Keratinocyte (primary cell): ENCODE data around the gene NIPAL4. TPM values are rescaled to one million over a fixed set of nuclear protein-coding genes. Genes with fewer than 3 reads are reported as not detected.

Experiments
- DNase-seq: peaks from one replicate; pipeline ENCODE4 v3.0.0-alpha.2; 2011; ENCODE audit warnings: low read depth, missing footprints, low spot score
- FAIRE-seq: peaks from 2 replicates; lab custom pipeline; 2011; peaks lifted over from hg19 to GRCh38; lab: Jason Lieb, UNC
- H2AFZ ChIP-seq: 2 replicates; pipeline ENCODE4 v1.6.0; 2012; ENCODE audit warnings: low read length, control low read depth, inconsistent platforms; ENCODE audit not compliant: control insufficient read depth
- H3K27ac ChIP-seq: 2 replicates; pipeline ENCODE4 v1.5.1; 2011; ENCODE audit warnings: low read length; ENCODE audit not compliant: control insufficient read depth, insufficient read depth
- H3K27me3 ChIP-seq: 3 replicates; pipeline ENCODE4 v1.6.0; 2011; ENCODE audit warnings: low read length; ENCODE audit not compliant: control insufficient read depth, insufficient read depth; ENCODE audit errors: extremely low read depth
- H3K36me3 ChIP-seq, 2 experiments: 2 replicates in 1 of 2; 3 replicates in 1 of 2; pipeline ENCODE4 v1.5.1; 2011; ENCODE audit warnings: low read length in 2 of 2, mild to moderate bottlenecking in 1 of 2; ENCODE audit not compliant: control insufficient read depth in 2 of 2, insufficient read depth in 2 of 2; ENCODE audit errors: extremely low read depth in 1 of 2
- H3K4me1 ChIP-seq: 3 replicates; pipeline ENCODE4 v1.5.1; 2011; ENCODE audit warnings: low read length; ENCODE audit not compliant: control insufficient read depth, insufficient read depth; ENCODE audit errors: extremely low read depth
- H3K4me2 ChIP-seq: 3 replicates; pipeline ENCODE4 v1.6.0; 2011; ENCODE audit warnings: low read depth, low read length; ENCODE audit not compliant: control insufficient read depth, insufficient read depth; ENCODE audit errors: extremely low read depth
- H3K4me3 ChIP-seq, 3 experiments: fragments of 200-600 bp in 1 of 3; sonication (generic) in 1 of 3; 2 replicates in 2 of 3; 3 replicates in 1 of 3; pipeline ENCODE4 v1.5.1; 2011 to 2016; ENCODE audit warnings: low read length in 3 of 3, mild to moderate bottlenecking in 3 of 3, control low read depth in 2 of 3, inconsistent platforms in 1 of 3, low read depth in 1 of 3, mixed read lengths in 1 of 3, mixed run types in 1 of 3, moderate library complexity in 1 of 3; ENCODE audit not compliant: control insufficient read depth in 2 of 3, insufficient read depth in 2 of 3; ENCODE audit errors: extremely low read depth in 1 of 3
- H3K79me2 ChIP-seq: 2 replicates; pipeline ENCODE4 v1.6.0; 2012; ENCODE audit warnings: low read length; ENCODE audit not compliant: control insufficient read depth, insufficient read depth
- H3K9ac ChIP-seq: 3 replicates; pipeline ENCODE4 v1.6.0; 2011; ENCODE audit warnings: low read length; ENCODE audit not compliant: control insufficient read depth, insufficient read depth; ENCODE audit errors: extremely low read depth
- H3K9me1 ChIP-seq: 3 replicates; pipeline ENCODE4 v1.6.0; 2011; ENCODE audit warnings: low read length; ENCODE audit not compliant: control insufficient read depth, insufficient read depth; ENCODE audit errors: extremely low read depth
- H3K9me3 ChIP-seq: 2 replicates; pipeline ENCODE4 v1.5.1; 2012; ENCODE audit warnings: low read depth, low read length; ENCODE audit not compliant: control insufficient read depth
- H4K20me1 ChIP-seq: 3 replicates; pipeline ENCODE4 v1.6.0; 2011; ENCODE audit warnings: low read length; ENCODE audit not compliant: control insufficient read depth, insufficient read depth; ENCODE audit errors: extremely low read depth
- CTCF ChIP-seq, 3 experiments: IDR thresholded peaks in 1 of 3; conservative IDR thresholded peaks in 1 of 3; optimal IDR thresholded peaks in 1 of 3; 2 replicates in 2 of 3; 3 replicates in 1 of 3; pipeline versions ENCODE3 to v1.5.1; 2011; ENCODE audit warnings: low read length in 3 of 3, mild to moderate bottlenecking in 3 of 3, moderate library complexity in 2 of 3, control low read depth in 1 of 3, inconsistent platforms in 1 of 3; ENCODE audit not compliant: insufficient read depth in 2 of 3; ENCODE audit errors: extremely low read depth in 1 of 3
- EZH2 ChIP-seq: IDR thresholded peaks from one replicate; pipeline ENCODE4 v1.6.1; 2012; ENCODE audit warnings: inconsistent platforms, mild to moderate bottlenecking, low read length, moderate library complexity
- dilution Hi-C: fragments of 300-500 bp; cut with MboI; formaldehyde crosslinking; loops from one replicate; pipeline ENCODE4 v1.7.0; 2020; ENCODE audit warnings: low sequenced_read_pairs; ENCODE audit not compliant: extremely low pct_ligation_motif_present
- polyA plus RNA-seq, 5 experiments: library from polyadenylated mRNA; depleted of rRNA in 3 of 5; stranded (reverse) in 3 of 5; stranded (forward) in 1 of 5; unstranded in 1 of 5; fragments of >200 nt; gene quantifications; 1 replicate in 1 of 5; 2 replicates in 3 of 5; 3 replicates in 1 of 5; pipeline versions ENCODE4 v1.2.1 to v1.2.3, GENCODE V29; 2011 to 2012; ENCODE audit warnings: missing spikeins in 2 of 5, low read depth in 1 of 5, low replicate concordance in 1 of 5

NIPAL4 gene
- polyA plus RNA-seq, 1 donor (not counting 4 experiments of a cell fraction or from before 2014, with no cell fraction given), result 10.3 TPM

GRCh38 chr5:157492886-157493285 is 32.9 kb downstream of the NIPAL4 start:
- H3K4me3 ChIP-seq, result no peak overlapping the region
- H3K36me3 ChIP-seq, result peaks cover 2 to 31% of the 10 kb centered on the region in 2 experiments
- H2AFZ ChIP-seq, result no peak overlapping the region
- H3K27ac ChIP-seq, result no peak overlapping the region
- H3K4me2 ChIP-seq, result no peak overlapping the region
- no peak overlapping the region for H3K9ac ChIP-seq
- H4K20me1 ChIP-seq, result no peaks in the 10 kb centered on the region
- H3K9me3 ChIP-seq, result no peaks in the 10 kb centered on the region
- dilution Hi-C loops, result no loop called here
- H3K9me1 ChIP-seq, result no peaks in the 10 kb centered on the region
- no peaks in the 10 kb centered on the region for H3K79me2 ChIP-seq
- no peak for FAIRE-seq
- no peak for DNase-seq
- no peaks in the 10 kb centered on the region for H3K27me3 ChIP-seq
- no peaks in the 10 kb centered on the region for H3K4me1 ChIP-seq
- no peak for TF ChIP-seq EZH2

GRCh38 chr5:157494178-157494832 is 34.3 kb downstream of the NIPAL4 start:
- Histone ChIP-seq H3K9ac (no peak overlapping the region), H4K20me1 (no peaks in the 10 kb centered on the region), H3K27me3 (no peaks in the 10 kb centered on the region), H3K4me1 (no peaks in the 10 kb centered on the region), H3K9me3 (no peaks in the 10 kb centered on the region), H2AFZ (no peak overlapping the region), H3K36me3 (peaks cover 0 to 27% of the 10 kb centered on the region in 2 experiments), H3K79me2 (no peaks in the 10 kb centered on the region), H3K27ac (no peak overlapping the region), H3K4me2 (no peak overlapping the region), H3K9me1 (no peaks in the 10 kb centered on the region), H3K4me3 (no peak overlapping the region)
- no peak for DNase-seq
- TF ChIP-seq EZH2 (no peak), CTCF (optimal IDR thresholded peaks at IDR 0.05 in 1 of 3, IDR thresholded peaks at IDR 0.05 in 1 of 3, conservative IDR thresholded peaks at IDR 0.05 in 1 of 3; ENCODE audit: extremely low read depth in 1 of 3, insufficient read depth in 2 of 3, low read length in 3 of 3) (no peak)
- dilution Hi-C loops, result no loop called here
- no peak for FAIRE-seq

GRCh38 chr5:157496864-157497263 is 36.9 kb downstream of the NIPAL4 start:
- no peak overlapping the region for H3K4me2 ChIP-seq
- FAIRE-seq (no peak), DNase-seq (no peak)
- TF ChIP-seq EZH2 (no peak), CTCF (optimal IDR thresholded peaks at IDR 0.05 in 1 of 3, IDR thresholded peaks at IDR 0.05 in 1 of 3, conservative IDR thresholded peaks at IDR 0.05 in 1 of 3; ENCODE audit: extremely low read depth in 1 of 3, insufficient read depth in 2 of 3, low read length in 3 of 3) (no peak)
- H3K4me1 ChIP-seq, result no peaks in the 10 kb centered on the region
- no peaks in the 10 kb centered on the region for H4K20me1 ChIP-seq
- no peaks in the 10 kb centered on the region for H3K9me3 ChIP-seq
- H3K27me3 ChIP-seq, result no peaks in the 10 kb centered on the region
- no peaks in the 10 kb centered on the region for H3K79me2 ChIP-seq
- no peak overlapping the region for H3K4me3 ChIP-seq
- H3K9ac ChIP-seq, result no peak overlapping the region
- no peaks in the 10 kb centered on the region for H3K9me1 ChIP-seq
- H3K27ac ChIP-seq, result no peak overlapping the region
- dilution Hi-C loops, result no loop called here
- peaks cover 0 to 29% of the 10 kb centered on the region in 2 experiments for H3K36me3 ChIP-seq
- no peak overlapping the region for H2AFZ ChIP-seq
